Left cardiac atrium (tissue), 4 donors: Measurements from ENCODE around the gene RNF10. TPM values are rescaled to one million over a fixed set of nuclear protein-coding genes. Genes with fewer than 3 reads are reported as not detected.
A peak's percentile ranks its signal among the peaks of the same experiment; 100 is the strongest.
"Not testable (repeated sequence)": the region's sequence is repeated elsewhere in the genome, so short reads cannot be mapped to it uniquely, and the experiment has no call there.

Source experiments
- ATAC-seq, 2 donors: fragments of 200-7000 bp; cut with Tn5 transposase; one replicate each; pipeline ENCODE4 v1.9.1; 2020; ENCODE audit warnings: mild to moderate bottlenecking in 2 of 2, moderate library complexity in 2 of 2
- DNase-seq: peaks from one replicate; pipeline ENCODE4 v3.0.0-alpha.2; 2020
- intact Hi-C, 2 donors: fragments of 100-400 bp; cut with DNase I; formaldehyde crosslinking; loops; one replicate each; pipeline versions ENCODE4 v1.14.1 to v1.15.1; 2022 to 2023
- total RNA-seq, 2 donors: library from RNA; stranded (reverse); fragmentation: NEBNext Ultra II Directional; extraction: Animal tissue kit (Norgen Biotek cat#: 25700); gene quantifications; one replicate each; pipeline ENCODE4 v1.2.1, GENCODE V29; 2021
- donor health status: DM: no; HTN: yes; CAD: no.
- donor health status: DM: no; HTN: yes; CAD: no; lungs with severe emphysema.
- donor health status: DM: yes; HTN: yes; CAD: no.
- donor health status: Dilated cardiomyopathy.

RNF10 gene
- total RNA-seq, 2 donors from 2014 or later, result 225 to 240 TPM

- ATAC-seq (no peak), DNase-seq (no peak)
- intact Hi-C loops, result no loop called here
Observed at GRCh38 chr12:120596901-120597300, 62.7 kb downstream of the RNF10 start.

- intact Hi-C loops, result no loop called here
- ATAC-seq (no peak), DNase-seq (no peak)
Observed at GRCh38 chr12:120597861-120598260, 63.7 kb downstream of the RNF10 start.

GRCh38 chr12:120598674-120599463, 64.7 kb downstream of the RNF10 start:
- intact Hi-C loops, result no loop called here
- DNase-seq (no peak), ATAC-seq (peak; percentile 12 to 79)

GRCh38 chr12:120599672-120600552, 65.8 kb downstream of the RNF10 start:
- DNase-seq (no peak), ATAC-seq (no peak)
- intact Hi-C loops, result no loop called here

- DNase-seq, intact Hi-C loops, ATAC-seq: not testable (repeated sequence)
Observed at GRCh38 chr12:120602416-120602815, 68.3 kb downstream of the RNF10 start.

- intact Hi-C loops, result no loop called here
- ATAC-seq (no peak), DNase-seq (no peak)
Observed at GRCh38 chr12:120610560-120610959, 76.4 kb downstream of the RNF10 start.

- ATAC-seq, intact Hi-C loops, DNase-seq: not testable (repeated sequence)
Observed at GRCh38 chr12:120611534-120611933, 77.4 kb downstream of the RNF10 start.

GRCh38 chr12:120614848-120615247, 80.7 kb downstream of the RNF10 start:
- DNase-seq (no peak), ATAC-seq (no peak)
- intact Hi-C loops, result no loop called here

GRCh38 chr12:120617193-120617592, 83.0 kb downstream of the RNF10 start:
- DNase-seq, intact Hi-C loops, ATAC-seq: not testable (repeated sequence)

GRCh38 chr12:120617767-120618166, 83.6 kb downstream of the RNF10 start:
- DNase-seq, intact Hi-C loops, ATAC-seq: not testable (repeated sequence)

GRCh38 chr12:120618954-120619615, 84.9 kb downstream of the RNF10 start:
- no peak for ATAC-seq
- intact Hi-C loops, result no loop called here
- DNase-seq, result no peak

- ATAC-seq, result no peak
- intact Hi-C loops, result no loop called here
- DNase-seq, result no peak
Observed at GRCh38 chr12:120620624-120621023, 86.5 kb downstream of the RNF10 start.

- DNase-seq (no peak), ATAC-seq (no peak)
- intact Hi-C loops, result no loop called here
Observed at GRCh38 chr12:120625557-120626419, 91.6 kb downstream of the RNF10 start.

Other genes with a start within 250 kb of the RNF10 start
- gene RNU4-2, start 242.5 kb upstream of the RNF10 start, total RNA-seq, result over 10,000 TPM; 14,688 to 67,133 TPM
- gene RNU4-1, start 241.1 kb upstream of the RNF10 start, total RNA-seq, result 1,000 to 10,000 TPM; 1,261 to 6,779 TPM
- gene SIRT4, start 232.0 kb upstream of the RNF10 start, total RNA-seq, result 1 to 10 TPM; 2.8 to 5.8 TPM
- gene PLA2G1B, start 206.6 kb upstream of the RNF10 start, total RNA-seq, result not detected
- gene MSI1, start 165.2 kb upstream of the RNF10 start, total RNA-seq, result 1 to 10 TPM; 6.2 to 7.8 TPM
- gene COX6A1, start 96.2 kb upstream of the RNF10 start, total RNA-seq, result 100 to 1,000 TPM; 182 to 201 TPM
- gene TRIAP1, start 88.0 kb upstream of the RNF10 start, total RNA-seq, result 10 to 100 TPM; 13.6 to 15.3 TPM
- 10 to 100 TPM; 14.8 to 19.1 TPM for gene GATC, start 87.9 kb upstream of the RNF10 start, total RNA-seq
- gene SRSF9, start 64.6 kb upstream of the RNF10 start, total RNA-seq, result 10 to 100 TPM; 50.4 to 68.6 TPM
- gene DYNLL1, start 38.2 kb upstream of the RNF10 start, total RNA-seq, result 100 to 1,000 TPM; 156 to 237 TPM
- gene COQ5, start 5.2 kb upstream of the RNF10 start, total RNA-seq, result 10 to 100 TPM; 28.6 to 29.3 TPM
- gene POP5, start 47.0 kb downstream of the RNF10 start, total RNA-seq, result 10 to 100 TPM; 27.9 to 34.3 TPM
- gene CABP1, start 106.3 kb downstream of the RNF10 start, total RNA-seq, result 1 to 10 TPM; 1.5 to 4.6 TPM
- 100 to 1,000 TPM; 166 to 173 TPM for gene MLEC, start 152.8 kb downstream of the RNF10 start, total RNA-seq
- gene UNC119B, start 176.1 kb downstream of the RNF10 start, total RNA-seq, result 10 to 100 TPM; 14.2 to 18.2 TPM
- gene ACADS, start 191.5 kb downstream of the RNF10 start, total RNA-seq, result 10 to 100 TPM; 49.4 to 52.0 TPM